Progenitor cell of endocrine pancreas (in vitro differentiated cells): ENCODE measurements around the gene CD96. TPM values are rescaled to one million over a fixed set of nuclear protein-coding genes. Genes with fewer than 3 reads are reported as not detected.

Source experiments
- DNase-seq: peaks from one replicate; pipeline ENCODE4 v3.0.0; 2021; ENCODE audit warnings: low spot score; ENCODE audit not compliant: unreplicated experiment
- H3K27ac Mint-ChIP-seq: 2 replicates; pipeline ENCODE4 v1.8.0; 2021; ENCODE audit warnings: mild to moderate bottlenecking, moderate library complexity, mixed read lengths
- H3K27me3 Mint-ChIP-seq: 2 replicates; pipeline ENCODE4 v1.8.0; 2021; ENCODE audit warnings: mixed read lengths
- H3K36me3 Mint-ChIP-seq: 2 replicates; pipeline ENCODE4 v1.8.0; 2022; ENCODE audit warnings: mixed read lengths; ENCODE audit not compliant: insufficient read depth
- H3K4me1 Mint-ChIP-seq: 2 replicates; pipeline ENCODE4 v1.8.0; 2021; ENCODE audit warnings: low read depth, mixed read lengths
- H3K4me3 Mint-ChIP-seq: 2 replicates; pipeline ENCODE4 v1.8.0; 2021; ENCODE audit warnings: low read depth, mild to moderate bottlenecking, moderate library complexity, mixed read lengths
- H3K9me3 Mint-ChIP-seq: 2 replicates; pipeline ENCODE4 v1.8.0; 2021; ENCODE audit warnings: low read depth, mixed read lengths
- total RNA-seq: library from RNA; stranded (reverse); gene quantifications from 2 replicates; pipeline ENCODE4 v1.2.1, GENCODE V29; 2021
- TF ChIP-seq, protein P1 (sequence below): fragments of 200-600 bp; sonication (generic); IDR thresholded peaks from one replicate; pipeline ENCODE4 v1.5.0; 2021; ENCODE audit warnings: antibody characterized with exemption, mild to moderate bottlenecking; ENCODE audit not compliant: unreplicated experiment

CD96 gene
- total RNA-seq, 1 donor from 2014 or later: not detected

DNA sequence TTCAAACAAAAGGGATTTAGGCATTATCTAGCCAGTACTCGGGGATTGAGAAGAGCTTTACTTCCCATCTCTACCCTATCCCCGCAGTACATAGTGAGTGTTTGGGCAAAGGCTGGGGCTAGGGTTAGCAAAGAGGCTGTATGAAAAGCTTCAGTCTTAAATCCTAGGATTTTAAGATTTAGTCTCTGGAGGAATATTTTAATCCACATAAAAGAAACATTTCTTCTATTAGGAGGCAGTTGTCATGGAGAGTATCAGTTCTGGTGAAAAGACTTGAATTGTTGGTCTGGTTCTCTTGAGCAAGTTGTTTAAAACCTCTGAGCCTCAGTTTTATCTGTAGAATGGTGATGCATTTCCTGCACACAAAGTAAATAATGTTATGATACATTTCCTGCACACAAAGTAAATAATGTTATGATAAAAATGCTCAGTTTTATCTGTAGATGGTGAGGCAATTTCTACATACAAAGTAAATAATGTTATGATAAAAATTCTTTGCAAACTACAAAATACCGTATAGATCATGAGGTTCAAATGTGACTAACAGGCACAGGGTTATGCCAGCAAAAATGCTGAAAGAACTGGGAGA, 107.1 kb downstream of the CD96 start:
- Mint-ChIP-seq H3K9me3 (peaks cover 7% of the 10 kb centered on the region), H3K27me3 (no peaks in the 10 kb centered on the region), H3K27ac (no peak overlapping the region), H3K4me3 (no peak overlapping the region), H3K36me3 (no peaks in the 10 kb centered on the region), H3K4me1 (peaks cover 11% of the 10 kb centered on the region)
- no peak for DNase-seq
- TF ChIP-seq, protein P1, sequence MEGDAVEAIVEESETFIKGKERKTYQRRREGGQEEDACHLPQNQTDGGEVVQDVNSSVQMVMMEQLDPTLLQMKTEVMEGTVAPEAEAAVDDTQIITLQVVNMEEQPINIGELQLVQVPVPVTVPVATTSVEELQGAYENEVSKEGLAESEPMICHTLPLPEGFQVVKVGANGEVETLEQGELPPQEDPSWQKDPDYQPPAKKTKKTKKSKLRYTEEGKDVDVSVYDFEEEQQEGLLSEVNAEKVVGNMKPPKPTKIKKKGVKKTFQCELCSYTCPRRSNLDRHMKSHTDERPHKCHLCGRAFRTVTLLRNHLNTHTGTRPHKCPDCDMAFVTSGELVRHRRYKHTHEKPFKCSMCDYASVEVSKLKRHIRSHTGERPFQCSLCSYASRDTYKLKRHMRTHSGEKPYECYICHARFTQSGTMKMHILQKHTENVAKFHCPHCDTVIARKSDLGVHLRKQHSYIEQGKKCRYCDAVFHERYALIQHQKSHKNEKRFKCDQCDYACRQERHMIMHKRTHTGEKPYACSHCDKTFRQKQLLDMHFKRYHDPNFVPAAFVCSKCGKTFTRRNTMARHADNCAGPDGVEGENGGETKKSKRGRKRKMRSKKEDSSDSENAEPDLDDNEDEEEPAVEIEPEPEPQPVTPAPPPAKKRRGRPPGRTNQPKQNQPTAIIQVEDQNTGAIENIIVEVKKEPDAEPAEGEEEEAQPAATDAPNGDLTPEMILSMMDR: no peak

DNA sequence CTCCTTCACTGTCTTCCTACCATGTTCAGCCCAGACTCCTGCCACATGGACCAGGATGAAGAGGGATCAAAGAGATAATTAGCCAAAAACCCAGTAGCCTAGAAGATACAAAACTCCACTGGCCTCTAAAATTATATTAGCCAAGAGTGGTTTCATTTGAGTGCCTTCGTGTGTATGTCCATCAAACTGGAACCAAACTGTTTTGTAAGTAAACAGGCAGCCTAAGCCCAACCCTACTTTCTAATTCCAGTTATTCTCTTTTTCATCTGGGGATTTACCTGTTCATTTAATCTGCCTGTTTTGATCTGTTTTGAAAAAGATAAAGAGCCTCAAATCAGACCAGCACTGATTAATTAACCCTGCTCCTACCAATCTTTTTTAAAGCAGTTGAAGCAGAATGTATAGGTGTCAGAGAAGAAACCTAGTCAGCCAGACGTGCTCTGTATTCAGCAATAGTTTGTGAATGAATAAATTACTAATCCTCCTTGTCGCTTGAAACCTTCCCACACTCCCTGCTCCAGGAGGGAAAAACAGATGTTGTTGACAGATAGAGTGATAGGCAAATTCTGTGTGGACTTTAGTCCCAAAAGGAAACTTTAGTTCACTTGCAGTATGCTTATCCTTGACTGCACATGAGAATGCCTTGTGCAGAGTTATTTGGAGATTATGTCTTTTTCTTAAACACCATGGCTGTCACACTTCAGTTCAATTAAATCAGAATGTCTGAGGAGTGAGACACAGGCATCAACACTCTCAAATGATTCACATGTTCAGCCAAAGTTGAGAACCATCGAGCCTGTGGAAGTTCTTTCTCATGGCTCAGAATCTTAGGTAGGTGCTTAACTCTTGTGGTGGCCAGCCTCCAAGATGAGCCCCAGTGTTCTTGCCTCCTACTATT, 108.6 kb downstream of the CD96 start:
- no peaks in the 10 kb centered on the region for H3K9me3 Mint-ChIP-seq
- no peaks in the 10 kb centered on the region for H3K36me3 Mint-ChIP-seq
- H3K27ac Mint-ChIP-seq: no peak overlapping the region
- DNase-seq: no peak
- TF ChIP-seq, protein P1: no peak
- peaks cover 11% of the 10 kb centered on the region for H3K4me1 Mint-ChIP-seq
- no peak overlapping the region for H3K4me3 Mint-ChIP-seq
- H3K27me3 Mint-ChIP-seq: no peaks in the 10 kb centered on the region

DNA sequence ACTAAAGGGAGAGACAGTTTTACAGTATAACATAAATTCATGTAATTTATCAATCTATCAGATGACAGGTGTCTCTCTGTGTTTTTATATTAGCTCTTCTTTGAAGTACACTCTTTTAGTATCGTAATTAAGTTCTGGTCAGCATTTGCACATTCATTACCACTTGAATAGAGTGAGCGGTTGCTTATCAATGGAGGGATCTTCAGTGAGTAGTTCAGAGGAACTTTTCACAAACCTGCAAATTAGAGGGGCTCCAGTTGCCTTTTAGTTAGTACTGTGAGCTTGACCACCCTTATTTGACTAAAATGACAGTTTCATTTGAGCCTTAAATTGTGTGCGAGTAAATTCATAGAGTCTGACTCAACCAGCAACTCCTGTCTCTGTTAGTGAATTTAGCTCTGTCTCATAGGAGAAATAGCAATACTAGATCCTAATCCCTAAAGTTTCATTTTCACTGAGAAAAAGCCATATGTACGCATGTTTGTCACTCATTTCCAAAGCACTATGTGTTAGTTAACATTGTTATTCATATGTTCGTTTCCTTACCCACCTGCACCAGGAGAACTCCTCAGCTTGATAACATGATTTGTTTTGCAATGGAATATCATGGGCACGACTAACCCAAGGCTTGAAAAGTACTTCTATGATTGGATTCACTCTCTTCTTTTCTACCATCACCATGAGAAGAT, 110.6 kb downstream of the CD96 start:
- Mint-ChIP-seq H3K4me3 (no peak overlapping the region), H3K4me1 (peaks cover 11% of the 10 kb centered on the region), H3K27ac (no peak overlapping the region), H3K27me3 (no peaks in the 10 kb centered on the region), H3K9me3 (no peaks in the 10 kb centered on the region), H3K36me3 (no peaks in the 10 kb centered on the region)
- TF ChIP-seq, protein P1: no peak
- DNase-seq: no peak

DNA sequence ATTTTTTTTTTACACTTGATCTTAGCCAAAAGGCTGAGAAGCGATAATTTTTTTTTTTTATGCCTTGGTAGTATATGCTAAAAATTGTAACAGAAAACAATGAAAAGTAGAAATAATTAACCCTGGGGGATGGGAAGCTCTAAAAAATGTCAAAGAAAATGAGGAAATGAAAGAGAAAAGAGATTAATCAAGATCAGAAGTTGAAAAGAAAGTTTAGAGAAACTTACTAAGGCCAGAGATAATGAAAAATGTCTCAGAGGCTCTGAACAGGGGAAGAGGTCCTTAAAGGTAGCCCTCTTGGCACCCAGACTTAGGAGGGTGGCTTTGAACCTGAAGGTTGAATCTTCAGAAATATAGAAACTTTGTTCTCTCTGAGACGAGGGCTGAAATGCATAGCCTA, 111.8 kb downstream of the CD96 start:
- TF ChIP-seq, protein P1: no peak
- Mint-ChIP-seq H3K36me3 (no peaks in the 10 kb centered on the region), H3K4me1 (peaks cover 11% of the 10 kb centered on the region), H3K27ac (no peak overlapping the region), H3K27me3 (no peaks in the 10 kb centered on the region), H3K4me3 (no peak overlapping the region), H3K9me3 (no peaks in the 10 kb centered on the region)
- no peak for DNase-seq

DNA sequence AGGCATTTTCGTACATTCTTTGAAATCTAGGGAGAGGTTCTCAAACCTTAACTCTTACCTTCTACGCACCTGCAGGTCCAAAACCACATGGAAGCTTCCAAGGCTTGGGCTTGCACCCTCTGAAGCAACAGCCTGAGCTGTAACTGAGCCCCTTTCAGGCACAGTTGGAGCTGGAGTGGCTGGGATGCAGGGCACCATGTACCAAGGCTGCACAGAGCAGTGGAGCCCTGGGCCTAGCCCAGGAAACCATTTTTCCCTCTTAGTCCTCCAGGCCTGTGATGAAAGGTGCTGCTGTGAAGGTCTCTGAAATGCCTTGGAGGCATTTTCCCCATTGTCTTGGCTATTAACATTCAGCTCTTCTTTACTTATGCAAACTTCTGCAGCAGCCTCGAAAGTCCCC, 120.0 kb downstream of the CD96 start:
- TF ChIP-seq, protein P1: no peak
- Mint-ChIP-seq H3K27me3 (peaks cover 7% of the 10 kb centered on the region), H3K4me1 (no peaks in the 10 kb centered on the region), H3K9me3 (peaks cover 18% of the 10 kb centered on the region), H3K4me3 (no peak overlapping the region), H3K27ac (no peak overlapping the region), H3K36me3 (no peaks in the 10 kb centered on the region)
- no peak for DNase-seq
